ENCODE measurements around the gene GSTM3. TPM values are rescaled to one million over a fixed set of nuclear protein-coding genes. Genes with fewer than 3 reads are reported as not detected.
"Not testable (repeated sequence)": the region's sequence is repeated elsewhere in the genome, so short reads cannot be mapped to it uniquely, and the experiment has no call there.

The GSTM3 gene
- total RNA-seq, 1 experiment from 2014 or later, result 49.2 TPM

DNA sequence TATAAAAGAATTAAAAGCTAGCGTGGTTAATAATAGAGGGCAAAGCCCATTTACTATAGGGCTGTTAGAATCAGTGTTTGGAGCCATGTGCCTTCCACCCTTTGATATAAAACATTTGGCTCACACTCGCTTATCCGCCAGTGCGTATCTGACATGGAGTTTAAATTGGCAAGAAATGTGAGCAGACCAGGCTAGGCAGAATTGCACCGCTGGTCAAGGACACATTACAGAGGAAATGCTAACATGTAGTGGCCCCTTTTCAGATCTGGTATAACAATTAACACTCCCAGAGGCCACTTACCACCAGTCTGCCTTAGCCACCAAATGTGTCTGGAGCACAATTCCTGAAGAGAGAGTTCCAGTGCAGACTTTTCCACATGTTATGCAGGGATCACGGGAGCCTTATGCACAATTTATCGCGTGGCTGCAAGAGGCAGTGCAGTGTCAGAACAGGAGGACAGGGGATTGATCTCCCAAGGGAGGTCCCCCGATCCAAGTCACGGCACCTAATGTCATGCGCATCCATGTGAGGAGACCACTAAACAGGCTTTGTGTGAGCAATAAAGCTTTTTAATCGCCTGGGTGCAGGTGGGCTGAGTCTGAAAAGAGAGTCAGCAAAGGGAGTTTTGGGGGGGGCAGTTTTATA is 14.0 kb downstream of the GSTM3 start:
- no peak for DNase-seq (ENCODE audit: low spot score)

DNA sequence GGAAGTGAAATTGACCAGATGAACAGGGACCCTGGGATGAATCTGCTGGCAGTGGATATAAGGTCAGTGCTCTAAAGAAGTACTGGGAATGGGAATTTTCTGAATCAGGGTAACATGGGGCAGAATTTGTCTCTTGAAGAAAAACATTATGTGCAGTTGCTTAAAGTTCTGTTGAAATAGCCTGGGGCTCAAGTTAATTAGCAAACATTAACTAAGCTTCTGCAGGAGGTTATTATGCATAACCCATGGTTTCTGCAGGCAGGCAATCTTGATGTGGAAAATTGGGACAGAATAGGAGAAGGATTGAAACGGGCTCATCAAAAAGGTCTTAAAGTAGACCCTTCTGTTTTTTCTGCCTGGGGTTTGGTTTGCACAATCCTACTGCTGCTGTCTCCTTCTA is 14.8 kb downstream of the GSTM3 start:
- no peak for DNase-seq (ENCODE audit: low spot score)

DNA sequence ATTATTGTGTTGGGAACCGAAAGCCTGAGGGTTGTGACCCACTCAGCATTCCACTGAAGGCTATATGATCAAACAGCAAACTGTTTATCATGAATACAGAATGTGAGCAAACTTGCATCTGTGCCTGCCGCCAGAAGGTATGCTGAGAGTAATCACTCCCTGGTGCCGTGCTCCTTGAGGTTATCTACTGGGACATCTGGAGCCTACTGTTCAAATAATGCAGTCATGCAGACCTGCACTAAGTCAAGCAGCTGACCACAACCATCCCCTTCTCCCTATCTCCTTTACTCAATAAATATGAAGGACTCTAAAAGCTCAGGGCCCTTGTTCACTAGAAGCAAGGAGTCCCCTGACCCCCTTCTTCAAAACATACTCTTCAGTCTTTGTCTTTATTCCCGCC is 15.3 kb downstream of the GSTM3 start:
- no peak for DNase-seq (ENCODE audit: low spot score)

DNA sequence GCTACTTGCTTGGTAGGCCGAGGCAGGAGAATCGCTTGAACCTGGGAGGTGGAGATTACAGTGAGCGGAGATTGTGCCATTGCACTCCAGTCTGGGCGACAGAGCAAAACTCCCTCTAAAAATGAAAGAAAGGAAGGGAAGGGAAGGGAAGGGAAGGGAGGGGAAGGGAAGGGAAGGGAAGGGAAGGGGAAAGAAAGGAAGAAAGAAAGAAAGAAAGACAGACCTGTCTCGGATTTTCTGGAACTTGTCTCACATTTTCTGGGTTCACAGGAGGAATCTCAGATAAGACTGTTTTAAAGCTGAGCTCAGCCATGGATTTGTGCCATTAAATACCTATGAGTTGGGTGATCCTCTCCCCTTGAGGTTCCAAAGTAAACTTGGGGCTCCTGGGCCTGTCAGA is 15.9 kb downstream of the GSTM3 start:
- DNase-seq (ENCODE audit: low spot score), result no peak

DNA sequence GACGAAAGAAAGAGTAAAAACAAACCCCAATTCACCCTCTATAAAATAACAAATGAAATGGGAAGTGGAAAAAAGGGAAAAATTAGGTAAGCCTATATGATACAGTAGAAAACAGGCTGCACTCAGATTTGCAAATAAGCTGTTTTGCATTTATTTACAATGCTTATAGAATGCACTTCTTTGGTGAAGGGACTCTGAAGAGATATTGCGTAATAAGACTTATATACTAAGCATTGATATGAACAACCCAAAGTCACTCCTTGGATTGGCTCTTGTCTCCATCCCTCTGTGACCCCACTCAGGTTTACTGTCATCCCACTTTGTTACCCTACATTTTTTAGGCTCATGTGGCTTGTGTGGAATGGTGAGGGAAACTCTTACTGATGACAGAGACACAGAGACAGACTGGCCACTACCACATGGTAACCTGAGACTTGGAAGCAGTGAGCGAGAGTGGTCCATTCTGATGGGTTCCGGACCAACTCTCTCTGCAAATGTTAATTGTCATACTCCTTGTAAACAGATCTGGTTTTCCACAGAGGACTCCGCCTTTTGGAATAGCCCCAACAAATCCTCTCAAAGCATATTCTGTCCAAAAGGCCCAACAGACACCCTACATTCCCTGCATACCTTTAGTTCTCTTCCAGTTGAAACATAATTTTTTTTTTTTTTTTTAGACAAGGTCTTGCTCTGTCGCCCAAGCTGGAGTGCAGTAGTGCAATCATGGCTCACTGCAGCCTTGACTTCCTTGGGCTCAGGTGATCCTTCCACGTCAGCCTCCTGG is 17.7 kb downstream of the GSTM3 start:
- DNase-seq (ENCODE audit: low spot score), result peak; percentile 21

DNA sequence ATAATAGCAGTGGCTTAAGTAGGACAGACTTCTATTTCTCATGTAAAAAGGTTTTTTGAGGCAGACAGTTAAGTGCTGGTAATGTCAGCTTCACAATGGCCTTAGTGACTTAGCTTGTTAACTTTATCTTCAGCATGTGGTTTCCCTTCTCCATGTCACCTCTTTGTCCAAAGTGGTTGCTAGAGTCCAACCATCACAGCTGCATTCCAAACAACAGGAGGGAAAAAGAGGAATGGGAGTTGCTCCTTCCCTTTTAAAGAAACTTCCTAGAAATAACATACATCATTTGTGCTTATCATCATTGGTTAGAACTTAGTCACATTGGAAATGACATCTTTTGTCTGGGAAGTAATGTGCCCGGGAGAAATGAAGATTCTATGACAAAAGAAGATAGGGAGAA is 18.9 kb downstream of the GSTM3 start:
- no peak for DNase-seq (ENCODE audit: low spot score)

DNA sequence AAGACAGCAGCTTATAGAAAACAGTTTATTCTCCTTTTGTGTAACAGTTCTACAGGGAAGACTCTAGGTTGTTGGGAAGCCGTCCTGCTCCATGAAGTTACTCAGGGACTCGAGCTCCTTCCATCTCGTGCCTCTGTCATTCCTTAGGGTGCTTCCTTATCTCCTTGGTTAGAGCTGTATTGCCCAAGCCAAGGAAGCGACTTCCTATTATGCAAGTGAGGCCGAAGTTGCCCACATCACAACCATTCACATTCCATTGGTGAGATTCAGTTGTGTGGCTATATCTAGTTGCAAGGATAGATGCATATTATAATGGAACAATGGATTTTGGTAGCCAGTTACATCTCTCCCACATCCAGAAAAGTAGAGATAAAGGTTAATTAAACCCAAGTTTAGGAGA is 19.8 kb downstream of the GSTM3 start:
- DNase-seq (ENCODE audit: low spot score), result no peak

DNA sequence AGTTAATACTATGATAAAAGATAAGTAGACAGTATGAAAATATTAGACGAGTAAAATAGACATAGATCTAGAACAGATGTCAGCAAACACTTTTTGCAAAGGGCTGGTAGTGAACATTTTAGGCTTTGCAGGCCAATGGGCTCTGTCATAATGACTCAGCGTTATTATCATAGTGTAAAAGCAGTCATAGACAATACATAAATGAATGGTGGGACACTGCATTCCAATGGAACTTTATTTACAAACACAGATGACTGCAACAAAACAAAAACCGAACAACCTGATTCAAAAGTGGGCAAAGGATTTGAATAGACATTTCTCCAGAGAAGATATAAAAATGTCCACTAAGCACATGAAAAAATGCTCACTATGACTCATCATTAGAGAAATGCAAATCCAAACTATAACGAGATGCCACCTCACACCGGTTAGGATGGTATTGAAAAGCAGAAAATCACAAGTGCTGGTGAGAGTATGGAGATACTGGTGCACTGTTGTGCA is 21.5 kb downstream of the GSTM3 start:
- peak; percentile 43 for DNase-seq (ENCODE audit: low spot score)

DNA sequence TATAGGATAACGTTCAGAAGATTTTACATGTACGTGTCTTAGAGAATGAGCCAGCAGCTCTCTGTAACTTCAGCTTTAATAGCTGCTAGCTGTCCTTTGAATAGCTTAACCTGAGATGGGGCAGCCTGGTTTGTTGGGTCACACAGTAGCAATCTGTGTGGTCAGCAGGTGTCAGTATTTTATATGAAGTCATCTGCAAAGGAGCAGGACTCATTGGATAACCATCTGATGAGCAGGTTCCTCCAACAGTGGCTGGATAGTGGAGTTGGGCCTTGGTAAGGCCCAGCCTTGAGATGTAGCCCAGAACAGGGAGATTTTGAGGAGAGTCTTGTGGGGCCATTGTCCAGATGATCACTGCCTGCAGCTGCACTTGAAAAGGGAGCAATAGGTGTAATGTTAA is 22.3 kb downstream of the GSTM3 start:
- peak; percentile 42 for DNase-seq (ENCODE audit: low spot score)

DNA sequence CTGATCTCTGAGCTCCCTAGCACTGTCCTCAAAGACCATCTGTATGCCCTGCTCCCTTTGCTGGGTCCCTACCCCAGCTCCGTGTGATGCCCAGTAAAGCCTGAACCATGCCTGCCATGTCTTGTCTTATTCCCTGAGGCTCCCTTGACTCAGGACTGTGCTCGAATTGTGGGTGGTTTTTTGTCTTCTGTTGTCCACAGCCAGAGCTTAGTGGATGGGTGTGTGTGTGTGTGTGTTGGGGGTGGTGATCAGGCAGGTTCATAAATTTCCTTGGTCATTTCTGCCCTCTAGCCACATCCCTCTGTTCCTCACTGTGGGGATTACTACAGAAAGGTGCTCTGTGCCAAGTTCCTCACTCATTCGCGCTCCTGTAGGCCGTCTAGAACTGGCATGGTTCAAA is 23.1 kb downstream of the GSTM3 start:
- no peak for DNase-seq (ENCODE audit: low spot score)

DNA sequence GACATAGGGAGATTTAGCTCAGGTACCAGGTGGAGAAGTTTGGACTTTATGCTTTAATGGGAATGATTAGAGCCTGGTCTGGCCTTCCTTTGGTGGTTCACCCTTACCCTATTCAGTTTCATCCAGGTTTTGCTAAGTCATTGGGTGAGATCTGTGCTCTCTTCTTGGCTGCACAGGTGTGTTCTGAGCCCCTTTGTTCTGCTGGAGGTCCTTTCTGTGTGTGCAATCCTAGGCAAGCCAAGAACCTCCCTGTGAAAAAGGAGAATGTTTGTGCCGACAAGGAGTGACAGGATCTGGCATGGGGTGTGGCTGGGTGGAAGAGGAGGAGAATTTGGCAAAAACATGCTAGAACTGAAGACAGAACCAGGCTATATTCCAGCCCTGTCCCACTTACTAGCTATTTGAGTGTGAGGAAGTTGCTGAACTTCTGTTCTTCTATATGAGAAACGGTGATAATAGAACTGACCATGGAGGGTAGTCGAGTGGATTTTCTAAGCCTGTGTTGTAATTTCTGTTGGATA is 24.2 kb downstream of the GSTM3 start:
- no peak for DNase-seq (ENCODE audit: low spot score)

DNA sequence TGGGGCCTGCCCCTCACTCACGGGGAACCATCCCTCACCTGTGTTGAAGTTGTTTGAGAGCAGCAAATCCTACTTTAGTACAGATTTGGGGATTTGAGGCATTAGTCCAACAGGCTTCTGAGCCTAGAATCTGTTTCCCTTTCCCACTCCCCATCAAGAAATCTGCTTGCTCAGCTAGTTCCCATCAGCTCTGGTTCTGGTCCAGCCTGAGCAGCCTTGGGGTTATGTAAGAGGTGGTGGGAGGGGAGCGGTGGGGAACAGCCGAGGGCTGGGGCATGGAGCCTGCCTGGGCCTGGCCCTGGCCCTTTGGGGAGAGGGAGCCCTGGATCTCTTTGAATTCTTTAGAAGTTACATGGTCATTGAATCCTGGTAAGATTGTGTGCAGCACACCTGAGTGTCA is 24.7 kb downstream of the GSTM3 start:
- DNase-seq (ENCODE audit: low spot score), result no peak

DNA sequence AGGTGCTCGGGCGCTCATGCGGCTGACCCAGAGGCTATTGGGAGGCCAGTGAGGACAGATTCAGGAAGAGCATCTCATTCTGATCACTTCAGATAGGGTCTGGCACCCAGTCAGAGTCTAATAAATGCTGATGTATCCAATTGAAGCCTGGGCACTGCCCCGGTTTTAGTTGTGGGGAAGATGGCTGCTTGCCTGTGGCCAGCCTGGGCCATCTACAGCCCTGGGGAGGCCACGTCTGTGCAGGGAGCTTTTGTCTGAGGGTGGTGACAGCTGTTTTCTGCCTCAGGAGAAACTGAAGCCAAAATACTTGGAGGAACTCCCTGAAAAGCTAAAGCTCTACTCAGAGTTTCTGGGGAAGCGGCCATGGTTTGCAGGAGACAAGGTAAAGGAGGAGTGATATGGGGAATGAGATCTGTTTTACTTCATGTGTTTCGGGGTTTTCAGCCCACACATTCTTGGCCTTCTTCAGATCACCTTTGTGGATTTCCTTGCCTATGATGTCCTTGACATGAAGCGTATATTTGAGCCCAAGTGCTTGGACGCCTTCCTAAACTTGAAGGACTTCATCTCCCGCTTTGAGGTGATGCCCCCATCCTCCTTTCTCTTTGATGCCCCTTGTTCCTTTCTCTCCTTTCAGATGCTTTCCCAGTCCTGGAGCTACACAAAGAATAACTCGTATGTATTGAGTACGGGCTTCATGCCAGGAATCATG is 26.0 kb downstream of the GSTM3 start:
- no peak for DNase-seq (ENCODE audit: low spot score)

DNA sequence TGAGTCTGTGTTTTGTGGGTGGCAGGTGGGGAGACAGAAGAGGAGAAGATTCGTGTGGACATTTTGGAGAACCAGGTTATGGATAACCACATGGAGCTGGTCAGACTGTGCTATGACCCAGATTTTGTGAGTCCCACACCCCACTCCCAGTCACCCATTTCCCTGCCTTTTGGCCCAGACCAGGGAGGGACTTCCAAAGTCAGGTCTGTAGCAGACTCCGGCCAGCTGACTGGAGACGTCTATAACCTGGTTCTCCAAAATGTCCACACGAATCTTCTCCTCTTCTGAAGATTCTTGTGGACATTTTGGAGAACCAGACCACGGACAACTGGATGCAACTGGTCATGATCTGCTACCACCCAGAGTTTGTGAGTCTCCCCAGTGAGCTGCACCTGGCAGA is 27.2 kb downstream of the GSTM3 start:
- DNase-seq (ENCODE audit: low spot score), result no peak

DNA sequence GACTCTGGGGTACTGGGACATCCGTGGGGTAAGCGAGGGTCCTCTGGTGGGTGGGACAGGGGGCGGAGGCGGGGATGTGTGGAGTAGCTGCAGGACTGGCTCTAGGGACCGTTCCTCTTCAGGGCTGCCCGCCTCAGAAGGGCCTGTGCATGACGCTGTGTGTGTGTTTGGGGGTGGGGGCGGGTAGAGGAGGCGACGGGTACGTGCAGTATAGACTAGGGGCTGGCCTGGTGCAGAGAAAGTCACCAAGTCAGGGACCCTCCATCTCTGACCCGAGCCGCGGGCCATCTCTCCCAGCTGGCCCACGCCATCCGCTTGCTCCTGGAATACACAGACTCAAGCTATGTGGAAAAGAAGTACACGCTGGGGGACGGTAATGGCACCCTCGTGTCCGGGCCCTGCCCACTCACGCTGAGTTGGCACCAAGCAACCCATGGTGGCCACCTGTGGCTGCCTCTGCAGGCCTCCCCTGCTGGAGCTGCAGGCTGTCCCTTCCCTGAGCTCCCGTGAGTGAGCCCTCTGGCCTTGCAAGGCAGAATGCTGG is 28.4 kb downstream of the GSTM3 start:
- DNase-seq (ENCODE audit: low spot score), result no peak

DNA sequence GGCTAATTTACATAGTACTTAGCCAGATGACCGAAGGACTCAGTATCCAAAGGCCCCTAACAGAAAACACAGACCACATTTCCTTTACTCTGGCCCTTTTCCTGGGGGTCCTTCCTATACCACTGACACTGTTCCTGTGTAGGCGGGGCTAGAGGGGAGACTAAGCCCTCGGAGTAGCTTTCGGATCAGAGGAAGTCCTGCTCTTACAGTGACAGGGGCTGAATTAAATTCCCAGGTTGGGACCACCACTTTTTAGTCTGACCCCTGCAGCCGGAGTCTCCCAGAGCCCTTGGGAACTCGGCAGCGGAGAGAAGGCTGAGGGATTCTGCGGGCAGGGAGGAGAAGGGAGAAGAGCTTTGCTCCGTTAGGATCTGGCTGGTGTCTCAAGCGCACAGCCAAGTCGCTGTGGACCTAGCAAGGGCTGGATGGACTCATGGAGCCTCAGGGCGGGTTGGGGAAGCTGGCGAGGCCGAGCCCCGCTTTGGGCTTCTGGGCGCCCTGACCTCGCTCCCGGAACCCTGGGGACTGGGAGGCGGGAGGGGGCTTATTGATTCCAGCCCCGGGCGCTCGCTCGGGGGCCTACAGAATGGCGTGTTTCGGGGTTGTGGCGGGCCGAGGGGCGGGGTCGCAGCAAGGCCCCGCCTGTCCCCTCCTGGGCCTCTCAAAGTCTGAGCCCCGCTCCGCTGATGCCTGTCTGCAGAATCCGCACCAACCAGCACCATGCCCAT is 29.1 kb downstream of the GSTM3 start, which contains the start of gene GSTM5:
Gene GSTM5 (plus strand): TSS at position 659 of the 728 bp plus-strand sequence. CDS start 62 bp downstream, at position 721.
- not testable (repeated sequence) for DNase-seq (ENCODE audit: low spot score)

DNA sequence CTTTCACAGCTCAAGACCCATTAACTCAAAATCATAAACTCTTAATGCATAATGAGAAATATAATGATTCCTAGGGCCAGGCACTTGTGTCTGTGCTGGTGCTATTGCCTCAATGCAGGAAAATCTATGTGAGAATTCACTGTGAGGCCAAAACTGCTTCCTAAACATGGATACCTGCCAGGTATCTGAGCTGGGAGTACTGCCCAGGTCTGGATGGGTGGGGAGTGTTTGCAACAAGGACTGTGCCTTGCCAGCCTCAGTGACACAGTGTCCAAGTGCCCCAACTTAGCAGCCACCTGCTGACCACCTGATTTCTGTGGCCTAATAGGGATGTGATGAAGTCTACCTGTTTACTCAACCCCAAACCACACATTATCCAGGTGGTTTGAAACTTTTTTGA is 31.0 kb downstream of the GSTM3 start:
- DNase-seq (ENCODE audit: low spot score), result not testable (repeated sequence)

DNA sequence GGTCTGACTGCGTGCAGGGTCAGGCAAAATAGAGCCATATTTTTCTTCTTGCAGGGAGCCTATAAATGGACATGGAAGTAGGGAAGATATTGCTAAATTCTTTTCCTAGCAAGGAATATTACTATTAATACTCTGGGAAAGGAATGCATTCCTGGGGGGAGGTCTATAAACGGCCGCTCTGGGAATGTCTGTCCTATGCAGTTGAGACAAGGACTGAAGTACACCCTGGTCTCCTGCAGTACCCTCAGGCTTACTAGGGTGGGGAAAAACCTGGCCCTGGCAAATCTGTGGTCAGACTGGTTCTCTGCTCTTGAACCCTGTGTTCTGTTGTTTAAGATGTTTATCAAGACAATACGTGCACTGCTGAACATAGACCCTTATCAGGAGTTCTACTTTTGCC is 31.9 kb downstream of the GSTM3 start:
- DNase-seq (ENCODE audit: low spot score), result not testable (repeated sequence)

DNA sequence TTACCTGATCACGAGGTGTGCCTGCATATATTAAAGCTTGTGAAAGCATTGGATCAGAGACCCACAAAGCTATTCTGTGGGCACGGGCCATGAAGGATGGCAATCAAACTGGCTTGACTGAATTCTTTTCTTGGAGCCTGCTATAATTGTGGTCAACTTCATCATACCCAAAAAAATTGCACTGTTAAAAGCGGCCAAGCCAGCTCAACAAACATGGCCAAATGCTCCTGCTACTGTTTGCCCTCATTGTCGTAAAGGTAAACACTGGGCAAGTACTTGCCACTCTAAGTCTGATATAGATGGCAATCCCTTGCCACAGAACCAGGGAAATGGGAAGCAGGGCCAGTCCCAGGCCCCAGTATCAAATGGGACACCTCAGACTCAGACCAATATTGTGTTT is 35.4 kb downstream of the GSTM3 start:
- no peak for DNase-seq (ENCODE audit: low spot score)

DNA sequence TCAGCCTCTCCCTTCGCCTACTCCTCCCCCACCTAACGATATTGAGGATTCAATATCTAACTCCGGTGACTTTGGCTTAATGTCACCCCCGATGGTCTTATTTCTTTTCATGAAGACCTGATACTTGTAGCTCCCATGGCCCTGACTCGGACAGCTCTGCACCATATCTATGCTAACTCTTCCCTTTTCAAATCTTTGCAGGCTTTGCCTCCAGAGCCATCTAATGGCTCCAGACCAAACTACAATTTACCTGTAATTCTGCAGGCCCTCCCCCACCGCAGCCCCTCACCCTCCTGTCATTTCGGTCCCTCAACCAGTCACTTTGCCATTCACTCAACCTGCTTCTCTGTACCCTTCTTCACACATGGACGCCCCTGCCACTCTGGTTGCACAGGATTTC is 36.7 kb downstream of the GSTM3 start:
- DNase-seq (ENCODE audit: low spot score), result no peak

DNA sequence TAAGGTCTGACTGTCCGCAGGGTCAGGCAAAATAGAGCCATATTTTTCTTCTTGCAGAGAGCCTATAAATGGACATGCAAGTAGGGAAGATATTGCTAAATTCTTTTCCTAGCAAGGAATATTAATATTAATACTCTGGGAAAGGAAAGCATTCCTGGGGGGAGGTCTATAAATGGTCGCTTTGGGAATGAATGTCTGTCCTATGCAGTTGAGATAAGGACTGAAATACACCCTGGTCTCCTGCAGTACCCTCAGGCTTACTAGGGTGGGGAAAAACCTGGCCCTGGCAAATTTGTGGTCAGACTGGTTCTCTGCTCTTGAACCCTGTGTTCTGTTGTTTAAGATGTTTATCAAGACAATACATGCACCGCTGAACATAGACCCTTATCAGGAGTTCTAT is 37.9 kb downstream of the GSTM3 start:
- not testable (repeated sequence) for DNase-seq (ENCODE audit: low spot score)

All from A172 (cell line).